ENCODE measurements around the gene PHC2.

PHC2 gene

GRCh38 chr1:33424205-33424604, 6.7 kb downstream of the PHC2 start:
- no peak for DNase-seq (ENCODE audit: low read depth in 4 of 4, low spot score in 1 of 4)

- no peak for DNase-seq (ENCODE audit: low read depth in 4 of 4, low spot score in 1 of 4)
Observed at GRCh38 chr1:33420870-33421775, 9.8 kb downstream of the PHC2 start.

- no peak for DNase-seq (ENCODE audit: low read depth in 4 of 4, low spot score in 1 of 4)
Observed at GRCh38 chr1:33418811-33419210, 12.1 kb downstream of the PHC2 start.

- no peak for DNase-seq (ENCODE audit: low read depth in 4 of 4, low spot score in 1 of 4)
Observed at GRCh38 chr1:33414879-33415278, 16.0 kb downstream of the PHC2 start.

GRCh38 chr1:33410091-33410701, 20.7 kb downstream of the PHC2 start:
- no peak for DNase-seq (ENCODE audit: low read depth in 4 of 4, low spot score in 1 of 4)

- no peak for DNase-seq (ENCODE audit: low read depth in 4 of 4, low spot score in 1 of 4)
Observed at GRCh38 chr1:33408093-33408436, 22.8 kb downstream of the PHC2 start.

- DNase-seq (ENCODE audit: low read depth in 4 of 4, low spot score in 1 of 4) = no peak
Observed at GRCh38 chr1:33407352-33408092, 23.4 kb downstream of the PHC2 start.

GRCh38 chr1:33402206-33402605, 28.7 kb downstream of the PHC2 start:
- DNase-seq (ENCODE audit: low read depth in 4 of 4, low spot score in 1 of 4) = no peak

- no peak for DNase-seq (ENCODE audit: low read depth in 4 of 4, low spot score in 1 of 4)
Observed at GRCh38 chr1:33401471-33401870, 29.4 kb downstream of the PHC2 start.

GRCh38 chr1:33400153-33400911, 30.6 kb downstream of the PHC2 start:
- no peak for DNase-seq (ENCODE audit: low read depth in 4 of 4, low spot score in 1 of 4)

GRCh38 chr1:33399375-33399774, 31.5 kb downstream of the PHC2 start:
- DNase-seq (ENCODE audit: low read depth in 4 of 4, low spot score in 1 of 4) = no peak

GRCh38 chr1:33397994-33398393, 32.9 kb downstream of the PHC2 start:
- no peak for DNase-seq (ENCODE audit: low read depth in 4 of 4, low spot score in 1 of 4)

GRCh38 chr1:33397125-33397506, 33.8 kb downstream of the PHC2 start:
- no peak for DNase-seq (ENCODE audit: low read depth in 4 of 4, low spot score in 1 of 4)

- DNase-seq (ENCODE audit: low read depth in 4 of 4, low spot score in 1 of 4) = no peak
Observed at GRCh38 chr1:33396188-33397124, 34.4 kb downstream of the PHC2 start.

- no peak for DNase-seq (ENCODE audit: low read depth in 4 of 4, low spot score in 1 of 4)
Observed at GRCh38 chr1:33394770-33395169, 36.1 kb downstream of the PHC2 start.

GRCh38 chr1:33393991-33394390, 36.9 kb downstream of the PHC2 start:
- no peak for DNase-seq (ENCODE audit: low read depth in 4 of 4, low spot score in 1 of 4)

- DNase-seq (ENCODE audit: low read depth in 4 of 4, low spot score in 1 of 4) = no peak
Observed at GRCh38 chr1:33393524-33393923, 37.4 kb downstream of the PHC2 start.

- DNase-seq (ENCODE audit: low read depth in 4 of 4, low spot score in 1 of 4) = no peak
Observed at GRCh38 chr1:33392639-33393038, 38.3 kb downstream of the PHC2 start.

- no peak for DNase-seq (ENCODE audit: low read depth in 4 of 4, low spot score in 1 of 4)
Observed at GRCh38 chr1:33392206-33392605, 38.7 kb downstream of the PHC2 start.

GRCh38 chr1:33391343-33392078, 39.4 kb downstream of the PHC2 start:
- no peak for DNase-seq (ENCODE audit: low read depth in 4 of 4, low spot score in 1 of 4)

Data from stimulated activated CD4-positive, alpha-beta T cell treated with anti-CD3 and anti-CD28 coated beads, Interleukin-1b, Interleukin-23, amount 100 ng/mL, for 24 hours (primary cell).